Measurements from ENCODE around the gene MAP3K21. TPM values are rescaled to one million over a fixed set of nuclear protein-coding genes. Genes with fewer than 3 reads are reported as not detected.

Gene MAP3K21
- total and polyA plus RNA-seq, 7 experiments from 2014 or later, result 0.12 to 1.0 (median 0.82) TPM

DNA sequence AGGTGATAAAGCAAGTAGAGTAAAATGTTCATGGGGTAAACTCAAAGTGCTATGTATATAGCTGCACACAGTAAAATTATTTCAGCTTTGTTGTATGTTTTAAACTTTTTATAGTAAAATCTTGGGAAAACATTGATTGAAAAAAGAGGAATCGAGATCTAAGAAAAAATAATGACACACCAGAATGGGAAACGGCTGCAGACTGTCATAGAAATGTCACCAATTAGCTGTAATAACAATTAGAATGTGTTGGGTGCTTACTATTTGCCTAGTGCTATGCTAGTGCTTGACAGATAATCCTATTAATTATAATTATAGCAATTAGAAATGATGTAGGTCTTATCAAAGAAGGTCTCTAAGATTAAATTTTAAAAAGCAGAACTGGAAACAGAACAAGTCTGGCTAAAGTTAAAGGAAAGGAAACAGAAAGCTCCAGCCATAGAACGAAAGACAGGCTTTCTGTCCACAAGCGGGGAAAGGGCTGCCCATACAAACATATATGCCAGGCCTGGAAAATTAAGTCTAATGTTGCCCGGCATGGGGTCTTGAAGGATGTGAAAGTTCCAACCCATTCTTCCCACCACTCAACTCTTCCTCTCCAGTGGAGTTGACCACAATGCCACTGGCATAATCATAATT lies 37.0 kb upstream of the MAP3K21 start:
- POLR2A ChIA-PET, result no interaction called here
- DNase-seq (no peak), ATAC-seq (no peak)
- no peaks in the 10 kb centered on the region for H3K27me3 Mint-ChIP-seq
- no peaks in the 10 kb centered on the region for H3K36me3 ChIP-seq (ENCODE audit: control insufficient read depth in 2 of 3, insufficient read depth in 3 of 3, low read length in 3 of 3)
- H3K4me1 ChIP-seq (ENCODE audit: control insufficient read depth in 2 of 2, insufficient read depth in 2 of 2, low read length in 2 of 2), result peaks cover 4 to 7% of the 10 kb centered on the region in 2 donors
- no peak overlapping the region for H3K27ac ChIP-seq (ENCODE audit: low read depth, low read length)
- H3K4me3 ChIP-seq (ENCODE audit: low read length), result no peak overlapping the region
- peaks cover 0 to 38% (median 11%) of the 10 kb centered on the region in 5 donors for H3K36me3 Mint-ChIP-seq
- intact Hi-C loops (cut with micrococcal nuclease), result no loop called here
- CTCF ChIA-PET, result no interaction called here
- peaks cover 0 to 2% (median 0%) of the 10 kb centered on the region in 11 donors for H3K9me3 Mint-ChIP-seq
- no peak overlapping the region for H3K4me3 Mint-ChIP-seq
- H3K27me3 ChIP-seq (ENCODE audit: control insufficient read depth in 2 of 2, insufficient read depth in 2 of 2, low read length in 2 of 2), result no peaks in the 10 kb centered on the region
- peaks cover 11 to 30% (median 24%) of the 10 kb centered on the region in 7 donors for H3K4me1 Mint-ChIP-seq
- H3K9me3 ChIP-seq (ENCODE audit: control insufficient read depth in 2 of 3, low read length in 3 of 3), result no peaks in the 10 kb centered on the region
- peak overlapping the region in 1 of 9 donors; percentile 2 for H3K27ac Mint-ChIP-seq

DNA sequence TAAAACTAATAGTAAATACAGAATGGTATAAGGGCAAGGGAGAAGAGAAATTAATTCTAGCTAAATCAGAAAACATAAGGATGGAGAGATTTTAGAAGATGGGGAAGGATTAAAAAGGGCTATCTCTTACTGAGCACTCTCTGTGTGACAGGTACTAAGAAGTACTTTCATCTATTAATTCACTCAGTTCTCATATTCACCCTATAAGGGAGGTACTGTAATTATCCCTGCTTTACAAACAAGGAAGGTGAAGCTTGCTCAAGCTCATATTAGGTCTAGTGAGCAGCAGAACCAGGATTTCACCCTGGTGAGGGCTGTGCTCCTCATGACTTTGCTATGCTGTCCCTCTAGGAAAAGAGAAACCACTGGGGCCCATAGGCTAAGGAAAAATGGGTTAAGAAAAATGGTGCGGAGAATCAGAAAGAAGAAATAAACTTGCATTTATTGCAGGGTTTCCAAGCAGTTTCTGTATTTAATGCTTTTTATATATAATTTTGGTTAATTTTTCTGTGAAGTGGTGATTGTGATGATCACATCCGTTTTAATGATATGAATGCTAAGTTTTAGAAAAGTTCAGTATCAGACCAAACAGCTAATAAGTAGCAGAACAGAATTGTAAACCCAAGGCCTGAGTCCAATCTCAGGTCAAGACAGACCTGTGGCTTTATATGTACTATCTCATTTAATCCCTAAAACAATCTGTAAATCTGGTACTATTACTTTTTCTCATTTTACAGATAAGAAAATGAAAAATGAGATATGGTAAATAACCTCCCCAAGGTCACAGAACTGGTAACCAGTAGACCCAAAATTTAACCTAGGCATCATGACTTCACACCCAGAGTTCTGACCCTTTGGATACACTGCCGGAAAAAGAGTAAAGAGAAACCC lies 33.7 kb upstream of the MAP3K21 start:
- ChIA-PET POLR2A (no interaction called here), CTCF (no interaction called here)
- peaks cover 7 to 8% of the 10 kb centered on the region in 2 donors for H3K4me1 ChIP-seq (ENCODE audit: control insufficient read depth in 2 of 2, insufficient read depth in 2 of 2, low read length in 2 of 2)
- no peaks in the 10 kb centered on the region for H3K36me3 ChIP-seq (ENCODE audit: control insufficient read depth in 2 of 3, insufficient read depth in 3 of 3, low read length in 3 of 3)
- intact Hi-C loops (cut with micrococcal nuclease), result no loop called here
- H3K4me3 Mint-ChIP-seq, result peak overlapping the region in 8 of 10 donors; percentile 6 to 97 (median 64)
- no peak overlapping the region for H3K27ac ChIP-seq (ENCODE audit: low read depth, low read length)
- peaks cover 0 to 16% (median 0%) of the 10 kb centered on the region in 5 donors for H3K36me3 Mint-ChIP-seq
- ATAC-seq (no peak), DNase-seq (no peak)
- H3K4me1 Mint-ChIP-seq, result peaks cover 17 to 36% (median 32%) of the 10 kb centered on the region in 7 donors
- H3K27me3 Mint-ChIP-seq, result no peaks in the 10 kb centered on the region
- no peak overlapping the region for H3K4me3 ChIP-seq (ENCODE audit: low read length)
- H3K27me3 ChIP-seq (ENCODE audit: control insufficient read depth in 2 of 2, insufficient read depth in 2 of 2, low read length in 2 of 2), result no peaks in the 10 kb centered on the region
- H3K9me3 ChIP-seq (ENCODE audit: control insufficient read depth in 2 of 3, low read length in 3 of 3), result no peaks in the 10 kb centered on the region
- no peaks in the 10 kb centered on the region for H3K9me3 Mint-ChIP-seq
- peak overlapping the region in 6 of 9 donors; percentile 1 to 91 (median 59) for H3K27ac Mint-ChIP-seq

DNA sequence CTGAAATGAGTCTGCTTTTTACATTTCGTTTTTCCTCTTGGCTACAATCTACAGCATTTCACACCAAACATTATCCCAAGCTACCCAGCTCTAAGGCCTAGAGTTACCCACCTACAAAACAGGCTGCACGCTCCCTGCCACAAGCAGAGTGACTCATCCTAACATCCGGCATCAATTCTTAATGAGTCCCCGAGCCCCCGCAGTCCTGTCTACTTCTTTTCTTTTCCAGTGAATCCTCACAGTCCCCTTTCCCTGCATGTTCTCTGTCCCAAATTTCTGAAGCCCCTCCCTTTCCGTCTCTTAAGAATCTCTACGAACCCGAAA lies 32.6 kb upstream of the MAP3K21 start:
- Mint-ChIP-seq H3K36me3 (peaks cover 0 to 10% (median 0%) of the 10 kb centered on the region in 5 donors), H3K9me3 (no peaks in the 10 kb centered on the region), H3K27ac (peak overlapping the region; percentile 51 to 91 (median 86)), H3K27me3 (no peaks in the 10 kb centered on the region), H3K4me3 (peak overlapping the region; percentile 79 to 97 (median 90)), H3K4me1 (peaks cover 17 to 33% (median 30%) of the 10 kb centered on the region in 7 donors)
- Histone ChIP-seq H3K27me3 (ENCODE audit: control insufficient read depth in 2 of 2, insufficient read depth in 2 of 2, low read length in 2 of 2) (no peaks in the 10 kb centered on the region), H3K36me3 (ENCODE audit: control insufficient read depth in 2 of 3, insufficient read depth in 3 of 3, low read length in 3 of 3) (no peaks in the 10 kb centered on the region), H3K27ac (ENCODE audit: low read depth, low read length) (peak overlapping the region; percentile 55), H3K9me3 (ENCODE audit: control insufficient read depth in 2 of 3, low read length in 3 of 3) (no peaks in the 10 kb centered on the region), H3K4me1 (ENCODE audit: control insufficient read depth in 2 of 2, insufficient read depth in 2 of 2, low read length in 2 of 2) (peaks cover 7 to 8% of the 10 kb centered on the region in 2 donors), H3K4me3 (ENCODE audit: low read length) (peak overlapping the region; percentile 78)
- intact Hi-C loops (cut with micrococcal nuclease), result loop anchor here (1.0 kb wide), 2 partner anchors 13 to 32 kb away; partner anchors contain the start of gene MAP3K21 (in 2 of the 2)
- ATAC-seq (peak; percentile 67), DNase-seq (peak in 6 of 9 donors; percentile 10 to 37 (median 16))
- ChIA-PET POLR2A (no interaction called here), CTCF (interaction anchor here (0.7 kb wide), 1 partner anchor 12 kb away, joined by 6 read pairs; no protein-coding TSS in a partner anchor)

DNA sequence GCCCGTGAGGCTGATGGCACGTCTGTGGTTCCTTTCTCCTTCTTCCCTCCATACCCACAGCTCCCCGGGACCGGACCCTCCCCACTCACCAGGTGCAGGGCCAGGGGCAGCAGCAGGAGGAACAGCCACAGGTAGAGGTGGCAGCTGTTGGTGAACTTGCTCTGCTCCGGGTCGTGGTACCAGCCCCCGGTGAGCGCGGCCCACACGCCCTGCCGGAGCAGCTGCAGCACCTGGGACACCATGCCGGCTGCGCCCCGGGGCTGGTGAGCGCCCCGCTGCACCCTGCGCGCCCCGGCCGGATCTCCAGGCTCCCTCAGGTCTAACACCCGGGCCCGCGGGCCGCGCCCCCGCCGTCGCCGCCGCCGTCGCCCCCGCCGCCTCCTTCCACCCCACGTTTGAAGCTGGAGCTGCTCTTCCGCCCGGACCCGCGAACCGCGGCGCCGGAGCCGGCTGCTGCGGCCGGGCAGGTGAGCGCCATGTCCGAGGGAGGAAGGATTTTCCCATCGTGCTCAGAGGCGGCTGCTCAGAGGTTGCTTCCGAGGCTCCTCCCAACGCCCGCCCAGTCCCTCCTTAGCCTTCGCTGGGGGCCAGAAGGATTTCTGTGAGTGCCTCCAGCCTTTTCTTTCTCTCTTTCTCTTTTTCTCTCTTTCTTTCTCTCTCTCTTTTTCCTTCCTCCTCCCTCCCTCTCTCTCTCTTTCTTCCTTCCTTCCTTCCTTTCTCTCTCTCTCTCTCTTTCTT lies 32.1 kb upstream of the MAP3K21 start, which contains the start of gene PCNX2:
Gene PCNX2 (minus strand): TSS at position 489 of the 738 bp plus-strand sequence. CDS start 247 bp downstream, at position 242.
- Mint-ChIP-seq H3K9me3 (no peaks in the 10 kb centered on the region), H3K27ac (peak within 1 kb of the TSS; percentile 51 to 91 (median 86)), H3K36me3 (peaks cover 0 to 10% (median 0%) of the 10 kb centered on the region in 5 donors), H3K4me1 (peaks cover 17 to 33% (median 30%) of the 10 kb centered on the region in 7 donors), H3K4me3 (peak within 1 kb of the TSS; percentile 79 to 97 (median 91)), H3K27me3 (peaks cover 0 to 2% (median 0%) of the 10 kb centered on the region in 5 donors)
- ChIA-PET POLR2A (no interaction called here), CTCF (no interaction called here)
- ATAC-seq (peak; percentile 87), DNase-seq (peak; percentile 25 to 69 (median 53))
- intact Hi-C loops (cut with micrococcal nuclease), result loop anchor here (1.0 kb wide), 2 partner anchors 13 to 32 kb away; partner anchors contain the start of gene MAP3K21 (in 2 of the 2)
- H3K4me1 ChIP-seq (ENCODE audit: control insufficient read depth in 2 of 2, insufficient read depth in 2 of 2, low read length in 2 of 2), result peaks cover 7 to 8% of the 10 kb centered on the region in 2 donors
- H3K9me3 ChIP-seq (ENCODE audit: control insufficient read depth in 2 of 3, low read length in 3 of 3), result no peaks in the 10 kb centered on the region
- no peaks in the 10 kb centered on the region for H3K27me3 ChIP-seq (ENCODE audit: control insufficient read depth in 2 of 2, insufficient read depth in 2 of 2, low read length in 2 of 2)
- H3K4me3 ChIP-seq (ENCODE audit: low read length), result peak within 1 kb of the TSS; percentile 78
- peak within 1 kb of the TSS; percentile 55 for H3K27ac ChIP-seq (ENCODE audit: low read depth, low read length)
- no peaks in the 10 kb centered on the region for H3K36me3 ChIP-seq (ENCODE audit: control insufficient read depth in 2 of 3, insufficient read depth in 3 of 3, low read length in 3 of 3)

DNA sequence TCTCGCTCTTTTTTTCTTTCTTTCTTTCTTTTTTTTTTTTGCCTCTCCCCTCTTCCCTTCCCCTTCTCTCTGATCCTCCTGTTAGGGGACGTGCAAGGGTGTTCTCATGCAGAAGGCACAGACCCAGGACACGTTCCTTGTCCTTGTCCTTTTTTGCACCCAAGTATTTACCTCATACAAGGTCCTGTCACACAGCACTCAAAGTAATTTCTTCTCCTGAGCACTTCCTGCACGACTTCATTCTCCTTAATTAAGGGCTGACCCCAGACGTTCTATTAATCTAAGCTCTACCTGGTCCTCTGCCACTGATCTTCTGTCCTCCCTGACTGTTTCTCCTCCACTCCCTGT lies 31.6 kb upstream of the MAP3K21 start:
- Mint-ChIP-seq H3K9me3 (no peaks in the 10 kb centered on the region), H3K27me3 (peaks cover 0 to 6% (median 0%) of the 10 kb centered on the region in 5 donors), H3K4me3 (peak overlapping the region; percentile 79 to 97 (median 91)), H3K36me3 (peaks cover 0 to 8% (median 0%) of the 10 kb centered on the region in 5 donors), H3K27ac (peak overlapping the region; percentile 51 to 91 (median 84)), H3K4me1 (peaks cover 17 to 32% (median 30%) of the 10 kb centered on the region in 7 donors)
- peak overlapping the region; percentile 55 for H3K27ac ChIP-seq (ENCODE audit: low read depth, low read length)
- intact Hi-C loops (cut with micrococcal nuclease), result loop anchor here (1.0 kb wide), 2 partner anchors 14 to 31 kb away; partner anchors contain the start of gene MAP3K21 (in 2 of the 2)
- no peaks in the 10 kb centered on the region for H3K36me3 ChIP-seq (ENCODE audit: control insufficient read depth in 2 of 3, insufficient read depth in 3 of 3, low read length in 3 of 3)
- H3K4me1 ChIP-seq (ENCODE audit: control insufficient read depth in 2 of 2, insufficient read depth in 2 of 2, low read length in 2 of 2), result peaks cover 7 to 8% of the 10 kb centered on the region in 2 donors
- ChIA-PET CTCF (interaction anchor here (0.9 kb wide), 1 partner anchor 9 kb away, joined by 4 read pairs; no protein-coding TSS in a partner anchor), POLR2A (interaction anchor here (0.5 kb wide), 1 partner anchor 1040 kb away, joined by 3 read pairs; no protein-coding TSS in a partner anchor)
- no peak for ATAC-seq
- H3K9me3 ChIP-seq (ENCODE audit: control insufficient read depth in 2 of 3, low read length in 3 of 3), result no peaks in the 10 kb centered on the region
- H3K4me3 ChIP-seq (ENCODE audit: low read length), result peak overlapping the region; percentile 78
- H3K27me3 ChIP-seq (ENCODE audit: control insufficient read depth in 2 of 2, insufficient read depth in 2 of 2, low read length in 2 of 2), result no peaks in the 10 kb centered on the region
- DNase-seq, result no peak

DNA sequence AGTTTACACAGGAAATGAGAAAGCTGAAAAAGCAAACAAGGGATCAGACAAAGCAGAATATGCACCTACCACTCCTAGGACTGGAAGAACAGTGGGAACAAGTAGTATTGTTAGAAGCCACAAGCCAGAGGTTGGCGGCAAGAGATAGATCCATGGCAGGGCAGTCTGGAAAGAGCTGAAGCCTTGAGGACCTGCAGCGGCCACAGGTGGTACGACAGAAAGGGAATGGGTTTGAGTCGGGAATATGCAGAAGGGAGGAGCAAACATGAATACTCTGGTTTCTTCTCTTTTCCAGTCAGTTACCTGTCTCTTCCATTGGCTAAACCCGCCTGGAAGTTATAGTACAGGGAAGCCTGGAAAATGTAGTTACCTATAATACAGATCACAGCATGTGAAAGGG lies 28.1 kb upstream of the MAP3K21 start:
- H3K27ac Mint-ChIP-seq, result no peak overlapping the region
- ATAC-seq, result no peak
- no peaks in the 10 kb centered on the region for H3K36me3 Mint-ChIP-seq
- H3K4me1 Mint-ChIP-seq, result peaks cover 11 to 17% (median 13%) of the 10 kb centered on the region in 7 donors
- H3K9me3 ChIP-seq (ENCODE audit: control insufficient read depth in 2 of 3, low read length in 3 of 3), result no peaks in the 10 kb centered on the region
- H3K4me1 ChIP-seq (ENCODE audit: control insufficient read depth in 2 of 2, insufficient read depth in 2 of 2, low read length in 2 of 2), result peaks cover 4% of the 10 kb centered on the region in 2 donors
- intact Hi-C loops (cut with micrococcal nuclease), result no loop called here
- H3K27me3 ChIP-seq (ENCODE audit: control insufficient read depth in 2 of 2, insufficient read depth in 2 of 2, low read length in 2 of 2), result no peaks in the 10 kb centered on the region
- no peaks in the 10 kb centered on the region for H3K36me3 ChIP-seq (ENCODE audit: control insufficient read depth in 2 of 3, insufficient read depth in 3 of 3, low read length in 3 of 3)
- no peak overlapping the region for H3K27ac ChIP-seq (ENCODE audit: low read depth, low read length)
- CTCF ChIA-PET, result no interaction called here
- POLR2A ChIA-PET, result no interaction called here
- no peaks in the 10 kb centered on the region for H3K9me3 Mint-ChIP-seq
- no peak for DNase-seq
- peaks cover 0 to 22% (median 7%) of the 10 kb centered on the region in 5 donors for H3K27me3 Mint-ChIP-seq
- no peak overlapping the region for H3K4me3 ChIP-seq (ENCODE audit: low read length)
- no peak overlapping the region for H3K4me3 Mint-ChIP-seq

All from naive thymus-derived CD4-positive, alpha-beta T cell (primary cell).